Activated naive CD8-positive, alpha-beta T cell treated with anti-CD3 and anti-CD28 coated beads for 36 hours (primary cell): Measurements from ENCODE around the gene SSNA1. TPM values are rescaled to one million over a fixed set of nuclear protein-coding genes. Genes with fewer than 3 reads are reported as not detected.

Experiments used
- total RNA-seq, 2 experiments: library from RNA; stranded (reverse); gene quantifications; one replicate each; pipeline ENCODE4 v1.2.3, GENCODE V29; 2021

The SSNA1 gene
- total RNA-seq, 2 experiments from 2014 or later, result 78.1 to 80.1 TPM

Other genes with a start within 250 kb of the SSNA1 start
- gene FBXW5, start 243.9 kb upstream of the SSNA1 start, total RNA-seq, result 10 to 100 TPM; 55.6 to 59.3 TPM
- gene C8G, start 243.4 kb upstream of the SSNA1 start, total RNA-seq, result under 1 TPM in 1 of 2 experiments, not detected in 1; 0.90 TPM
- gene LCN12, start 236.4 kb upstream of the SSNA1 start, total RNA-seq, result 1 to 10 TPM in 1 of 2 experiments, under 1 TPM in 1; 0.84 to 1.2 TPM
- gene PTGDS, start 211.2 kb upstream of the SSNA1 start, total RNA-seq, result not detected
- gene LCNL1, start 205.7 kb upstream of the SSNA1 start, total RNA-seq, result not detected
- gene PAXX, start 196.3 kb upstream of the SSNA1 start, total RNA-seq, result 10 to 100 TPM; 57.2 to 60.1 TPM
- gene CLIC3, start 192.1 kb upstream of the SSNA1 start, total RNA-seq, result not detected
- gene ABCA2, start 160.4 kb upstream of the SSNA1 start, total RNA-seq, result 1 to 10 TPM; 4.2 to 4.9 TPM
- not detected for gene FUT7, start 156.6 kb upstream of the SSNA1 start, total RNA-seq
- 10 to 100 TPM; 13.2 to 13.5 TPM for gene NPDC1, start 142.5 kb upstream of the SSNA1 start, total RNA-seq
- not detected for gene ENTPD2, start 134.6 kb upstream of the SSNA1 start, total RNA-seq
- gene SAPCD2, start 118.1 kb upstream of the SSNA1 start, total RNA-seq, result 10 to 100 TPM; 15.2 to 15.4 TPM
- 10 to 100 TPM; 22.9 to 23.5 TPM for gene UAP1L1, start 111.2 kb upstream of the SSNA1 start, total RNA-seq
- 10 to 100 TPM; 24.7 to 25.1 TPM for gene MAN1B1, start 101.7 kb upstream of the SSNA1 start, total RNA-seq
- 100 to 1,000 TPM; 267 to 289 TPM for gene DPP7, start 73.9 kb upstream of the SSNA1 start, total RNA-seq
- gene GRIN1, start 49.5 kb upstream of the SSNA1 start, total RNA-seq, result not detected
- not detected for gene LRRC26, start 18.6 kb upstream of the SSNA1 start, total RNA-seq
- not detected for gene TMEM210, start 16.6 kb upstream of the SSNA1 start, total RNA-seq
- gene ANAPC2, start 116 bp upstream of the SSNA1 start, total RNA-seq, result 10 to 100 TPM; 42.6 to 48.3 TPM
- 1 to 10 TPM; 7.3 to 7.6 TPM for gene TPRN, start 12.1 kb downstream of the SSNA1 start, total RNA-seq
- gene TMEM203, start 17.0 kb downstream of the SSNA1 start, total RNA-seq, result 10 to 100 TPM; 37.9 TPM
- gene NDOR1, start 17.0 kb downstream of the SSNA1 start, total RNA-seq, result 10 to 100 TPM; 37.6 to 38.8 TPM
- 1 to 10 TPM; 6.0 to 7.1 TPM for gene RNF208, start 33.6 kb downstream of the SSNA1 start, total RNA-seq
- under 1 TPM; 0.32 to 0.49 TPM for gene CYSRT1, start 36.5 kb downstream of the SSNA1 start, total RNA-seq
- not detected for gene RNF224, start 38.8 kb downstream of the SSNA1 start, total RNA-seq
- not detected for gene SLC34A3, start 42.2 kb downstream of the SSNA1 start, total RNA-seq
- 100 to 1,000 TPM; 271 to 274 TPM for gene TUBB4B, start 52.6 kb downstream of the SSNA1 start, total RNA-seq
- not detected for gene STPG3, start 62.6 kb downstream of the SSNA1 start, total RNA-seq
- gene NELFB, start 66.7 kb downstream of the SSNA1 start, total RNA-seq, result 10 to 100 TPM; 54.4 to 56.4 TPM
- 1 to 10 TPM; 3.6 to 3.9 TPM for gene TOR4A, start 89.0 kb downstream of the SSNA1 start, total RNA-seq
- gene NRARP, start 113.6 kb downstream of the SSNA1 start, total RNA-seq, result 1 to 10 TPM; 5.0 to 5.3 TPM
- 1 to 10 TPM; 3.6 to 4.2 TPM for gene EXD3, start 234.5 kb downstream of the SSNA1 start, total RNA-seq
- gene NOXA1, start 234.7 kb downstream of the SSNA1 start, total RNA-seq, result under 1 TPM; 0.66 to 0.76 TPM